B cell (primary cell): ENCODE data around the gene PTPN20. TPM values are rescaled to one million over a fixed set of nuclear protein-coding genes. Genes with fewer than 3 reads are reported as not detected.

Experiments
- ATAC-seq: fragments of 200-7000 bp; cut with Tn5 transposase; one replicate; pipeline ENCODE4 v1.10.0; 2021; ENCODE audit warnings: low read depth, mild to moderate bottlenecking, moderate number of reproducible peaks, moderate library complexity
- CTCF ChIA-PET: fragments of 350-600 bp; sonication (Branson Sonifier 250); formaldehyde crosslinking; loops from one replicate; lab custom pipeline; 2021; ENCODE audit warnings: antibody characterized with exemption, inconsistent platforms; lab: Charles Lee
- POLR2A ChIA-PET: fragments of 350-600 bp; sonication (Branson Sonifier 250); formaldehyde crosslinking; loops from one replicate; lab custom pipeline; 2021; ENCODE audit warnings: antibody characterized with exemption; lab: Charles Lee
- DNase-seq: peaks from one replicate; pipeline ENCODE4 v3.0.0; 2013
- H2AFZ ChIP-seq: 2 replicates; pipeline ENCODE4 v1.6.1; 2012; ENCODE audit warnings: mild to moderate bottlenecking, low read depth, low read length; ENCODE audit not compliant: insufficient read depth, poor library complexity, severe bottlenecking
- H3K27ac ChIP-seq, 2 donors: 1 replicate in 1 of 2; 2 replicates in 1 of 2; pipeline ENCODE4 v1.5.1; 2012 to 2013; ENCODE audit warnings: low read length in 2 of 2, mild to moderate bottlenecking in 2 of 2, moderate library complexity in 1 of 2
- H3K27me3 ChIP-seq, 4 experiments: fragments of 200-600 bp in 1 of 4; sonication (generic) in 1 of 4; replicated peaks in 1 of 4; 1 replicate in 2 of 4; 2 replicates in 2 of 4; pipeline versions ENCODE4 v1.6.1 to v1.7.0; 2013 to 2016; ENCODE audit warnings: low read length in 3 of 4, mild to moderate bottlenecking in 2 of 4, mixed read lengths in 1 of 4, moderate library complexity in 1 of 4; ENCODE audit not compliant: insufficient read depth in 4 of 4, control insufficient read depth in 3 of 4; ENCODE audit errors: control extremely low read depth in 1 of 4
- H3K36me3 ChIP-seq, 2 experiments: replicated peaks in 1 of 2; 1 replicate in 1 of 2; 2 replicates in 1 of 2; pipeline versions ENCODE4 v1.6.1 to v1.7.1; 2013; ENCODE audit warnings: low read length in 1 of 2; ENCODE audit not compliant: insufficient read depth in 2 of 2, control insufficient read depth in 1 of 2; ENCODE audit errors: control extremely low read depth in 1 of 2, extremely low read depth in 1 of 2
- H3K4me1 ChIP-seq, 2 donors: fragments of 200-600 bp in 1 of 2; sonication (generic) in 1 of 2; 1 replicate in 1 of 2; 2 replicates in 1 of 2; pipeline versions ENCODE4 v1.5.1 to v1.6.1; 2013 to 2017; ENCODE audit warnings: low read length in 2 of 2; ENCODE audit not compliant: control insufficient read depth in 2 of 2, insufficient read depth in 2 of 2
- H3K4me2 ChIP-seq: replicated peaks from 2 replicates; pipeline ENCODE3; 2012; ENCODE audit warnings: mild to moderate bottlenecking, low read depth, low read length; ENCODE audit not compliant: poor library complexity, severe bottlenecking
- H3K4me3 ChIP-seq, 5 experiments: fragments of 200-600 bp in 1 of 5; sonication (generic) in 1 of 5; 1 replicate in 3 of 5; 2 replicates in 2 of 5; pipeline versions ENCODE4 v1.5.1 to v1.7.0; 2011 to 2016; ENCODE audit warnings: low read length in 4 of 5, mild to moderate bottlenecking in 4 of 5, low read depth in 2 of 5, control low read depth in 1 of 5, moderate library complexity in 1 of 5; ENCODE audit not compliant: insufficient read depth in 1 of 5; ENCODE audit errors: control extremely low read depth in 1 of 5, extremely low read depth in 1 of 5
- H3K79me2 ChIP-seq: fragments of 200-600 bp; sonication (generic); one replicate; pipeline ENCODE4 v1.6.0; 2016; ENCODE audit warnings: low read length; ENCODE audit not compliant: control insufficient read depth, insufficient read depth
- H3K9ac ChIP-seq: fragments of 200-600 bp; sonication (generic); 2 replicates; pipeline ENCODE4 v1.6.1; 2017; ENCODE audit warnings: mild to moderate bottlenecking, low read length, moderate library complexity
- H3K9me3 ChIP-seq, 3 donors: one replicate each; pipeline versions ENCODE4 v1.6.1 to v1.7.1; 2013; ENCODE audit warnings: low read length in 2 of 3; ENCODE audit not compliant: control insufficient read depth in 2 of 3, insufficient read depth in 1 of 3; ENCODE audit errors: control extremely low read depth in 1 of 3
- H4K20me1 ChIP-seq: 2 replicates; pipeline ENCODE4 v1.6.0; 2012; ENCODE audit warnings: mild to moderate bottlenecking, low read length; ENCODE audit not compliant: insufficient read depth, control insufficient read depth, poor library complexity, severe bottlenecking
- H3K27ac Mint-ChIP-seq: one replicate; pipeline ENCODE4 v1.8.0; 2021; ENCODE audit warnings: mixed read lengths
- H3K27me3 Mint-ChIP-seq: one replicate; pipeline ENCODE4 v1.8.0; 2021; ENCODE audit warnings: mixed read lengths
- H3K4me1 Mint-ChIP-seq: one replicate; pipeline ENCODE4 v1.8.0; 2021; ENCODE audit warnings: mixed read lengths
- H3K4me3 Mint-ChIP-seq: one replicate; pipeline ENCODE4 v1.8.0; 2021; ENCODE audit warnings: mixed read lengths
- H3K9me3 Mint-ChIP-seq: one replicate; pipeline ENCODE4 v1.8.0; 2022; ENCODE audit warnings: mixed read lengths; ENCODE audit not compliant: insufficient read depth
- CTCF ChIP-seq: fragments of 200-600 bp; IDR thresholded peaks from one replicate; pipeline ENCODE4 v1.8.0; 2022; ENCODE audit warnings: antibody characterized with exemption, mild to moderate bottlenecking
- EZH2 ChIP-seq: IDR thresholded peaks from 2 replicates; pipeline ENCODE4 v1.6.1; 2012; ENCODE audit warnings: borderline replicate concordance, low read depth, mild to moderate bottlenecking, moderate library complexity, low read length; ENCODE audit not compliant: insufficient read depth, poor library complexity, severe bottlenecking
- WGBS: methylation state at CpG from one replicate; pipeline ENCODE4 v1.1.5; 2013; ENCODE audit warnings: missing lambda C conversion rate; ENCODE audit not compliant: insufficient coverage; 5-methylcytosine and 5-hydroxymethylcytosine counted together
- intact Hi-C: fragments of 100-400 bp; cut with micrococcal nuclease; formaldehyde crosslinking; loops from one replicate; pipeline ENCODE4 v1.10.0; 2022
- polyA plus RNA-seq: library from polyadenylated mRNA; depleted of rRNA; stranded (reverse); fragments of >200 nt; gene quantifications from 2 replicates; pipeline ENCODE4 v1.2.3, GENCODE V29; 2012
- total RNA-seq, 2 donors: library from RNA; stranded (reverse); fragments of 120-200 nt in 1 of 2; gene quantifications; 1 replicate in 1 of 2; 2 replicates in 1 of 2; pipeline versions ENCODE4 v1.2.3 to v1.2.4, GENCODE V29; 2013 to 2022

The PTPN20 gene
- total and polyA plus RNA-seq, 2 donors (not counting 1 experiment from before 2014, with no cell fraction given): 0.24 to 4.2 TPM

GRCh38 chr10:47013507-47014154, 102.4 kb downstream of the PTPN20 start:
- Mint-ChIP-seq H3K27me3 (peaks cover 24% of the 10 kb centered on the region), H3K4me3 (no peak overlapping the region), H3K27ac (no peak overlapping the region), H3K4me1 (no peaks in the 10 kb centered on the region), H3K9me3 (no peaks in the 10 kb centered on the region)
- ChIA-PET POLR2A (no interaction called here), CTCF (interaction anchor here (0.7 kb wide), 1 partner anchor 11 kb away, joined by 3 read pairs; no protein-coding TSS in a partner anchor)
- intact Hi-C loops: no loop called here
- WGBS: 89% methylated on average over 14 of the region's 14 CpGs
- Histone ChIP-seq H3K9ac (no peak overlapping the region), H3K27ac (no peak overlapping the region), H3K27me3 (no peaks in the 10 kb centered on the region), H2AFZ (no peak overlapping the region), H3K4me2 (no peak overlapping the region), H3K4me3 (no peak overlapping the region), H3K4me1 (no peaks in the 10 kb centered on the region), H4K20me1 (no peaks in the 10 kb centered on the region), H3K79me2 (no peaks in the 10 kb centered on the region), H3K36me3 (no peaks in the 10 kb centered on the region), H3K9me3 (no peaks in the 10 kb centered on the region)
- no peak for TF ChIP-seq EZH2
- no peak for TF ChIP-seq CTCF
- no peak for DNase-seq
- ATAC-seq: no peak

GRCh38 chr10:47015404-47015803, 104.2 kb downstream of the PTPN20 start:
- TF ChIP-seq CTCF (no peak), EZH2 (no peak)
- Histone ChIP-seq H3K4me1 (no peaks in the 10 kb centered on the region), H3K27me3 (no peaks in the 10 kb centered on the region), H3K79me2 (no peaks in the 10 kb centered on the region), H3K4me3 (no peak overlapping the region), H3K9ac (no peak overlapping the region), H2AFZ (no peak overlapping the region), H3K27ac (no peak overlapping the region), H3K36me3 (no peaks in the 10 kb centered on the region), H3K9me3 (no peaks in the 10 kb centered on the region), H3K4me2 (no peak overlapping the region), H4K20me1 (no peaks in the 10 kb centered on the region)
- Mint-ChIP-seq H3K27me3 (peaks cover 15% of the 10 kb centered on the region), H3K27ac (no peak overlapping the region), H3K4me3 (no peak overlapping the region), H3K4me1 (no peaks in the 10 kb centered on the region), H3K9me3 (no peaks in the 10 kb centered on the region)
- ChIA-PET CTCF (no interaction called here), POLR2A (no interaction called here)
- ATAC-seq: no peak
- DNase-seq: no peak
- intact Hi-C loops: no loop called here
